Uterus (tissue), 2 donors: Measurements from ENCODE around the gene ARFGEF3.

ENCODE experiments used
- POLR2A ChIP-seq, 2 donors: fragments of 450-650 bp; IDR thresholded peaks; one replicate each; pipeline ENCODE4 v1.6.1; 2016; ENCODE audit warnings: antibody characterized with exemption in 2 of 2, mild to moderate bottlenecking in 1 of 2, moderate library complexity in 1 of 2
- TF ChIP-seq, protein P1 (sequence below), 4 experiments: fragments of 200-600 bp in 2 of 4; fragments of 450-650 bp in 2 of 4; sonication (generic) in 2 of 4; IDR thresholded peaks; one replicate each; pipeline ENCODE4 v1.5.1; 2016 to 2019; ENCODE audit warnings: antibody characterized with exemption in 4 of 4, mild to moderate bottlenecking in 2 of 4, moderate library complexity in 1 of 4

DNA sequence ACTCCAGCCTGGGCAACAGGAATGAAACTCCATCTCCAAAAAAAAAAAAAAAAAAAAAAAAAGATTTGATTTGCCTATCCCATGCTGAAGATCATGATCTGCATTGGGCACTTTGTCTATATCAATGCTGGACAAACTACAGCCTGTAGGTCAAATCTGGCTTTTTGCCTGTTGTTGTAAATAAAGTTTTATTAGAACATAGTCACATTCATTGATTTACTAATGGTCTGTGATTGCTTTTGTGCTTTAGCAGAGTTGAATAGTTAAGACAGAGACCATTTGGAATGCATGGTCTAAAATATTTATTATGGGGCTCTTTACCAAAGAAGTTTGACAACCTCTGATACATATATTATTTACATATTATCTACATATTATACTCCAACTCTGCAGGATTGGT, 42.6 kb downstream of the ARFGEF3 start:
- no peak for TF ChIP-seq POLR2A (IDR thresholded peaks at IDR 0.05)
- TF ChIP-seq, protein P1, sequence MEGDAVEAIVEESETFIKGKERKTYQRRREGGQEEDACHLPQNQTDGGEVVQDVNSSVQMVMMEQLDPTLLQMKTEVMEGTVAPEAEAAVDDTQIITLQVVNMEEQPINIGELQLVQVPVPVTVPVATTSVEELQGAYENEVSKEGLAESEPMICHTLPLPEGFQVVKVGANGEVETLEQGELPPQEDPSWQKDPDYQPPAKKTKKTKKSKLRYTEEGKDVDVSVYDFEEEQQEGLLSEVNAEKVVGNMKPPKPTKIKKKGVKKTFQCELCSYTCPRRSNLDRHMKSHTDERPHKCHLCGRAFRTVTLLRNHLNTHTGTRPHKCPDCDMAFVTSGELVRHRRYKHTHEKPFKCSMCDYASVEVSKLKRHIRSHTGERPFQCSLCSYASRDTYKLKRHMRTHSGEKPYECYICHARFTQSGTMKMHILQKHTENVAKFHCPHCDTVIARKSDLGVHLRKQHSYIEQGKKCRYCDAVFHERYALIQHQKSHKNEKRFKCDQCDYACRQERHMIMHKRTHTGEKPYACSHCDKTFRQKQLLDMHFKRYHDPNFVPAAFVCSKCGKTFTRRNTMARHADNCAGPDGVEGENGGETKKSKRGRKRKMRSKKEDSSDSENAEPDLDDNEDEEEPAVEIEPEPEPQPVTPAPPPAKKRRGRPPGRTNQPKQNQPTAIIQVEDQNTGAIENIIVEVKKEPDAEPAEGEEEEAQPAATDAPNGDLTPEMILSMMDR (IDR thresholded peaks at IDR 0.05) = no peak
